Measurements from ENCODE around the gene MLLT1.
A peak's percentile ranks its signal among the peaks of the same experiment; 100 is the strongest.

The MLLT1 gene

GRCh38 chr19:6216996-6217751 is 62.6 kb downstream of the MLLT1 start:
- DNase-seq (no peak), ATAC-seq (no peak)
- no peaks in the 10 kb centered on the region for H3K27me3 Mint-ChIP-seq
- no peak overlapping the region for H3K4me3 Mint-ChIP-seq
- H3K9me3 Mint-ChIP-seq: no peaks in the 10 kb centered on the region
- peak overlapping the region in 1 of 2 donors; percentile 34 for H3K27ac Mint-ChIP-seq
- no peaks in the 10 kb centered on the region for H3K4me1 Mint-ChIP-seq

GRCh38 chr19:6216236-6216995 is 63.4 kb downstream of the MLLT1 start:
- H3K4me1 Mint-ChIP-seq: no peaks in the 10 kb centered on the region
- DNase-seq (no peak), ATAC-seq (peak; percentile 11)
- H3K9me3 Mint-ChIP-seq: no peaks in the 10 kb centered on the region
- H3K27ac Mint-ChIP-seq: no peak overlapping the region
- H3K4me3 Mint-ChIP-seq: no peak overlapping the region
- no peaks in the 10 kb centered on the region for H3K27me3 Mint-ChIP-seq

DNA sequence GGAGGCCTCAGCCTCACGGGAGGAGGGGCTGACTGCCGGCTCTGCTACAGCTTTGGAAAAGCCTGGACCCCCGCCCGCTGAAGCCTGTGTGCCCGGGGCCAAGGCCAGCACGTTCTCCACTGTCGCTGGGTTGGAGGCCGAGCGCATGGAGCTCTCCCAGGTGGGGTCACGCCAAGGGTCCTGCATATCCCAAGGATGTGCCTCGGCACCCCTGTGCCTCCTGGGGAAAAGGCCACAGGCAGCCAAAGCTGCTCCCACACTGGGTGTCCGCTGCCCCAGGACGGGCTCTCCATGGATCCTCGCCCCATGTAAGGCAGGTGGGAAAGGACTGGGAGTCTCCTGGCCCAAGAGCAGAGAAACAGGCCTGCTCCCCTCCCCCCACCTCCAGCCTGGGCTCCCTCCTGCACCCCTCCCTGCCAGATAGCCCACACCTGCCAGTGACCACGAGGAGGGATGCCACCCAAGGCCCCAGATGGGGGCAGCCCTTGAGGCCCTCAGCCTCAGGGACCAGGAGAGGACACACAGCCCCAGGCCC is 64.0 kb downstream of the MLLT1 start:
- H3K4me1 Mint-ChIP-seq: no peaks in the 10 kb centered on the region
- H3K27ac Mint-ChIP-seq: no peak overlapping the region
- DNase-seq (no peak), ATAC-seq (no peak)
- H3K27me3 Mint-ChIP-seq: no peaks in the 10 kb centered on the region
- no peak overlapping the region for H3K4me3 Mint-ChIP-seq
- no peaks in the 10 kb centered on the region for H3K9me3 Mint-ChIP-seq

GRCh38 chr19:6214881-6215541 is 64.8 kb downstream of the MLLT1 start:
- Mint-ChIP-seq H3K27me3 (no peaks in the 10 kb centered on the region), H3K4me1 (no peaks in the 10 kb centered on the region), H3K4me3 (no peak overlapping the region), H3K9me3 (no peaks in the 10 kb centered on the region), H3K27ac (no peak overlapping the region)
- ATAC-seq (no peak), DNase-seq (no peak)

GRCh38 chr19:6213696-6214641 is 65.8 kb downstream of the MLLT1 start:
- Mint-ChIP-seq H3K9me3 (no peaks in the 10 kb centered on the region), H3K27me3 (no peaks in the 10 kb centered on the region), H3K27ac (peak overlapping the region in 1 of 2 donors; percentile 34), H3K4me1 (no peaks in the 10 kb centered on the region), H3K4me3 (no peak overlapping the region)
- DNase-seq: no peak
- ATAC-seq: no peak

DNA sequence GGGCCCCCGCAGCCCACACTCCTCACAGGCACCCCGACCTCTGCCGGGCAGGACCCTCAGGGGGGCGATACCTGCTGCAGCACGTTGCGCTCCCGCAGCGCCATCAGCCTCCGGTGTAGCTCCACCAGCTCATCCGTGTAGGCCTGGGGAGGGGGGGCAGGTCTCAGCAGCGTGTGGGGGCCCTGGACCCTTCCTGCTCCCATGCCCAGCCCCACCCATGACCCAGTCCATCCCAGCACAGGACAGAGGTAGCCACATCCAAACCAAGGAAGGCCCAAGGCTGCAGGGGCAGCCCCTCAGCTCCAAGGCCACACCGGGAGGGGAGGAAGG is 66.5 kb downstream of the MLLT1 start:
- H3K4me1 Mint-ChIP-seq: no peaks in the 10 kb centered on the region

GRCh38 chr19:6212403-6213265 is 67.1 kb downstream of the MLLT1 start:
- no peak for DNase-seq
- peak; percentile 15 for ATAC-seq
- peak overlapping the region in 1 of 2 donors; percentile 59 for H3K27ac Mint-ChIP-seq
- no peaks in the 10 kb centered on the region for H3K9me3 Mint-ChIP-seq
- no peak overlapping the region for H3K4me3 Mint-ChIP-seq
- no peaks in the 10 kb centered on the region for H3K27me3 Mint-ChIP-seq
- H3K4me1 Mint-ChIP-seq: no peaks in the 10 kb centered on the region

More for the DNA sequence above, 66.5 kb downstream of the MLLT1 start:
- no peaks in the 10 kb centered on the region for H3K27me3 Mint-ChIP-seq
- ATAC-seq (peak; percentile 8), DNase-seq (no peak)
- H3K9me3 Mint-ChIP-seq: no peaks in the 10 kb centered on the region
- H3K4me3 Mint-ChIP-seq: no peak overlapping the region
- H3K27ac Mint-ChIP-seq: no peak overlapping the region

- Mint-ChIP-seq H3K9me3 (no peaks in the 10 kb centered on the region), H3K4me3 (no peak overlapping the region), H3K27me3 (no peaks in the 10 kb centered on the region), H3K27ac (peak overlapping the region in 1 of 2 donors; percentile 59), H3K4me1 (no peaks in the 10 kb centered on the region)
- DNase-seq (no peak), ATAC-seq (no peak)
Observed at GRCh38 chr19:6211632-6212402, 68.0 kb downstream of the MLLT1 start.

- DNase-seq (no peak), ATAC-seq (no peak)
- no peaks in the 10 kb centered on the region for H3K9me3 Mint-ChIP-seq
- no peak overlapping the region for H3K4me3 Mint-ChIP-seq
- H3K4me1 Mint-ChIP-seq: no peaks in the 10 kb centered on the region
- H3K27me3 Mint-ChIP-seq: no peaks in the 10 kb centered on the region
- peak overlapping the region; percentile 69 to 87 for H3K27ac Mint-ChIP-seq
Observed at GRCh38 chr19:6210721-6211600, 68.8 kb downstream of the MLLT1 start.

GRCh38 chr19:6210091-6210490 is 69.7 kb downstream of the MLLT1 start:
- H3K27ac Mint-ChIP-seq: no peak overlapping the region
- no peaks in the 10 kb centered on the region for H3K4me1 Mint-ChIP-seq
- no peaks in the 10 kb centered on the region for H3K9me3 Mint-ChIP-seq
- no peak for ATAC-seq
- DNase-seq: no peak
- H3K27me3 Mint-ChIP-seq: no peaks in the 10 kb centered on the region
- H3K4me3 Mint-ChIP-seq: no peak overlapping the region

DNA sequence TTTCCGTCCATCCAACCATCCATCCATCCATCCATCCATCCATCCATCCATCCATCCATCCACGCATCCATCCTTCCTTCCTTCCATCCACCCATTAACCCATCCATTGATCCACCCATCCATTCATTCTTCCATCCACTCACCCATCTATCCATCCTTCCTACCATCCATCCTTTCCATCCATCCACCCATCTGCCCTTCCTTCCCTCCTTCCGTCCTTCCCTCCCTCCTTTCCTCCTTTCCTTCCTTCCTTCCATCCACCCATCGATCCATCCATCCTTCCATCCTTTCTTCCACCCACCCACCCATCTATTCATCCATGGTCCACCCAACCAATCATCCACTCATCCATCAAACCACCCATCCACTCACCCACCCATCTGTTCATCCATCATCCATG is 70.1 kb downstream of the MLLT1 start:
- no peaks in the 10 kb centered on the region for H3K9me3 Mint-ChIP-seq
- H3K4me3 Mint-ChIP-seq: no peak overlapping the region
- no peaks in the 10 kb centered on the region for H3K27me3 Mint-ChIP-seq
- no peak overlapping the region for H3K27ac Mint-ChIP-seq
- no peaks in the 10 kb centered on the region for H3K4me1 Mint-ChIP-seq
- DNase-seq: no peak
- no peak for ATAC-seq

DNA sequence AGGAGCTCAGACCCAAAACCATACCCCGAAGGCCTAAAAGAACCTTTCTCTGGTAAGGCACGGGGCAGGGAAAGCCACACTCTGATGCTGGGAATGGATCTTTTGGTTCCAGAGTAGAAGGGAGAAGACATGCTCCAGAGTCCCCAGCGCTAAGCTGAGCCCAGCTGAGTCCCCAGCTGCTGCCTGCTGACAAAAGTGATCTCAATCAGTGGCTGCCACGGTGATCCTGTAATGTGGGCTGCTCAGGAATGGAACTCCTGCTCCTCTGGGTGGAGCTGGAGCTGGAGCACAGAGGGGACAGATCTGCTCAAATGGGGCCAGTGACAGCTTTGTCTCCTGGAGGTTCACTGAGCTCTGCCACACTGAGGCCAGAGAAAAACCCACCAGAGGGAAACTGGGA is 70.5 kb downstream of the MLLT1 start:
- ATAC-seq (no peak), DNase-seq (no peak)
- Mint-ChIP-seq H3K9me3 (no peaks in the 10 kb centered on the region), H3K27me3 (no peaks in the 10 kb centered on the region), H3K4me3 (no peak overlapping the region), H3K4me1 (no peaks in the 10 kb centered on the region), H3K27ac (no peak overlapping the region)

Data from stimulated activated naive CD8-positive, alpha-beta T cell treated with anti-CD3 and anti-CD28 coated beads, Interleukin-15, amount 100 ng/mL, for 72 hours (primary cell).